NCI-H2227 (cell line): Measurements from ENCODE around the gene IRF2.

Experiments used
- DNase-seq: peaks from one replicate; lab custom pipeline; 2025; ENCODE audit not compliant: unreplicated experiment; lab: John Stamatoyannopoulos, UW

The IRF2 gene

DNA sequence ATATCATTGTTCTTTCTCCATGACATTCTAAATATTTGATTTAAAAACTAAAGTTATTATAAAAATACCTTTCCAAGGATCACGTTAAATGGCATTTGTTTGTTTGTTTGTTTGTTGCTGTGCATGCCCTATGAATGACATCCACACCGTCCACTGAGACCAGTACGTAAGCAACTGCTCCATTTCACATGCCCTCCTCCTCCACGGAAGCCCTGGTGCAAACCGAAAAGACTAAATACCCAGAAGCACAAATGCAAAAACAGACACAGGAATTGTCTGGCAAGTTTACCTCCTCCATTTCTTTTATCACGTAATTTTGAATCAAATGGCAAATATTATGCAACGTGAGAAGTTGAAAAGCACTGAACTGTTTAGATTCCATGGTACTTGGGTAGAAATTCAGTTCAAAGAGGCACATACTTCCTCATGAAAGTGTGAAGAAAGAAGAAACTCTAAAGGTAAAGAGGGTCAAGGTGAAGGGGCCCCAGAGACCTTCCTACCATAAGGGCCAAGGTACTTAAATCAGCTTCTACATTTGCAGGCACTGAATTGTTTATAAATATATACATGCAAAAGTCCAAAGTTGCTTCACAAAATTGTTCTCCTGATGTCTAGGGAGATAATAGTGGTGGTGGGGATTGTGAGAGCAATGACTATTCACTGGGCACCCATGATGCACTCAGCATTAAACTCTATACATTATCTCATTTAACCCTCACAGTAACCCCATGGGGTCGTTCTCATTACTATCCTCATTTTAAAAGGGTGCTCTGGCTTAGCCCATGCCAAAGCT lies 23.4 kb downstream of the IRF2 start:
- DNase-seq: no peak

DNA sequence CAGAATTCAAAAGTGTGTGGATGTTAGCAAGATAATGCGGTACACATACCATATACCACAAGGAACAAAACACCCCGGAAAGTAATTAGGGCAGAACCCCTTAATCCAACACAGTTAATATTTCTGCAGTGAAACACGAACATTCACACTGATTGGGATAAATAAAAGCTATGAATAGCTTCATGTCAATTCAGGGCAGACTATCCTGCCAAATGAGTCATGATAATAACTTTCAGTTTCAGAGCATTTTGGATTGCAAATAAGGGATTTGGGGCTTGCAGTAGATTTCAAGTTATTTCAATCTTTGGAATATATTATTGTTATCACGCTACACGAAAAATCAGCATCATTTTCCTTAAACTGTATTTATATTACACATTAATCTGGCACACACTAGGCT lies 24.3 kb downstream of the IRF2 start:
- DNase-seq: no peak

DNA sequence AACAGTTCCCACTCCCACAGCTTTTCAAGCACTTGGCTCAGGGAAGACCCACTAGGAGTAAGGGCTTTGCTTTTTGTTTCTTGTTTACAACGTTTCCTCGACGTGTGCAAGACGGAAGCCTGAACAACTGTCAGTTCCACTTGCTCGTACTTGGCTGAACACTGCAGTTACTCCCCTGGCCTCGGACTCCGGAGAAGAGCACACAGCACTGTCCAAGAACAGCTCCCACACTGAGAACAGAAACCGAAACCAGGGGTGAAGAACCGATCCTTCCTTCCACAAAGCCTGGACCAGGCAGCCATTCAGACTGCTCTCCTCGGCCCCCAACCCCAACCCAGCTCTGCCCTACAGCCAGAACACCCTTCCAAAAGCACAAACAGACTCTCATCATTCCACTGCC lies 25.5 kb downstream of the IRF2 start:
- DNase-seq: no peak

DNA sequence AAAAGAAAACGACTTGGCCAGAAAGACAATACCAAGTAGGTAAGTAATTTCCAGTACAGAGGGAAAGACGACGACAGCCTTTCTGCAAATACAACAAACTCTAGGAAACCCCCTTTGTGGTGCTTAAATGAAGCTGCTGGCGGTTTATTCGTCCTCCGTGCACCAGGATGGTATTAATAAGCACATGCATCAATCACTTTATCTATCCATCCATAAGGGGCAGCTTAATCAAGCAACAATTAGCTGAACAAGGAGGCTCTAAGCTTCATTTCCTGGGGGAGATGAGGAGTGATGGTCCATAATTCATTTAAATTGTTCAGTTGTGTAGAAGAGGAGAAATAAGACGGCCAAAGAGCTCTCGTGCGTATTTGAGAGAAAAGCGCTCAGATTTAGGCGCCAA lies 26.2 kb downstream of the IRF2 start:
- no peak for DNase-seq

DNA sequence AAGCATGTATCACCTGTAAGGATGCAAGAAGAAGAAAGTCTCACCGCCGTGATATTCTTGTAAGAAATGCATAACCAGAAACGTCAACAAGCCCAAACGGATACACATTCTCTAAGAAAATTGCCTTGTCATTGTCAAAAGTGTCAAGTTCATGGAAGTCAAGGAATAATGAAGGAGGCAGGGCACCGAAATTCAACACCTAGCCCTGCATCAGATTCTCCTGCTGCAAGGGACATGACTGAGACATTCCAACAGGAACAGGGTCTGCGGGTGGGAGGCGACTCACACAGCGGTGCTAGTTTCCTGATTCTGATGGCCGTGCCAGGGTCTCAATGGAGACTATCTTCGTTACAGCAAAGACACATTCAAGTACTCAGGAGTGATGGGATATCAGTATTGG lies 26.7 kb downstream of the IRF2 start:
- no peak for DNase-seq

DNA sequence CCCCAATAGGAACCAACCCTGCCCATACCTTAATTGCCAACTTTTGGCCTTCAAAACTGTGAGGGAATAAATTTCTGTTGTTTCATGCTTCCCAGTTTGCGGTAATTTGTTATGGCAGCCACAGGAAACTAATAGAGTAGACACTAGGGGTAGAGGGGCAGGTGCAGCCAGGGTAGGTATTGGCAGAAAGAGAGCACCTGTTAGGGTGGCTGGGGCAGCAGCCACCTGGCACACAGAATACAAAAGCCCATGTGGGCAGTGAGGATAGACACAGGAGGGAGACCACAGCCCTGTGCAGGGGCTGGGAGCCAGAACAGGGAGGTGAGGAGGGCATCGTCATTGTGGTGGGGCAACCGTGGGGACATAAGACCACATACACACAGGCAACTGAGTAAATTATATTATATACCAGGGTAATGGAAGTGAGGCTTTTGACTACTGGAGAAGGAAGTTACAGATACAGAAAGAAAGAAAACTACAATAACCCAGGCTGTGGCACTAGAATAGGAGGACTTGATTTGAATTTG lies 28.2 kb downstream of the IRF2 start:
- no peak for DNase-seq

DNA sequence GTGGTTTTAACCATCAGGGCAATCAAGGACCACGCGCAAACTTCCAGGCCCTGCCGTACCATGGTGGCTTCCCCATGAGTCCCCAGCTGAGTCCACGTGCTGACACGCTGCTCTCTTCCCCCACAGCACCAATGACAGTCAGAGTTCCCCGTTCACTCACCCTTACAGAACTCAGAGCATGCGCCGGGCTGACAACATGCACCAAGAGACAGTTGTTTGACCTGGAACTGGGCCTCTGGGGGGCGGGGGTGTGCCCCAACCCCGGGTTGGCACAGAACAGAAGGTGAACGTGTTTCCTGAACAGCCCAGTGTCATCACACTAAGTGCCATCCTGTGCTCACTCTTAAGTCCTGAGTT lies 29.4 kb downstream of the IRF2 start:
- DNase-seq: no peak

DNA sequence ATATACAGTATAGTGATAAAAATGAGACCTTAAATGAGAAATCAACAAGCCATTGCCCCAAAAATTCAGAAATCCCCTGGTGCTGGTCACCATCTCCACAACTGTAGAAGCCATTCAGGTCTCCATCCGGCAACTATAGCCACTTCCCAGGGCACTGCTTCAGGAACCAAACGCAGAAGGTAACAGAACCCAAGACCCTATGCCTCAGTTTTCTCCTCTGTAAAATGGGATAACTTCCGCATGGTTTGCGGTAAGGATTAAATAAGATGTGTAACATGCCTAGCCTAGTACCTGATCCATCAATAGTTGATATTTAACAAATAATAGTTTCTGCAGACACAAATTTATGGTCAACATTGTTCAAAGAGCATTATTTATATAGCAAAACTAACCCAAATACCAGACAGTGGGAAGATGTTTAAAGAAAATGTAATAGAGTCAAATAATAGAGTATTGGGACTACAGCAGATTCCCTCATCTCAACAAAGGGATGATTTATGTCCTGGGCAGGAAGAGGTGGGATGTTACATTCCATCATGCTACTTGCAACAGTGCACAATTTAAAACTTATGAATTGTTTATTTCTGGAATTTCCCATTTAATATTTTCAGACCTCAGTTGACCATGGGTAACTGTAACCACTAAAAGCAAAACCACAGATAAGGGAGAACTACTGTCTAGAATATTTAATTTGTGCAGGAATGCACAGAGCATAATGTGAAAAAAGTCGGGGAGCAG lies 30.0 kb downstream of the IRF2 start:
- DNase-seq: no peak

DNA sequence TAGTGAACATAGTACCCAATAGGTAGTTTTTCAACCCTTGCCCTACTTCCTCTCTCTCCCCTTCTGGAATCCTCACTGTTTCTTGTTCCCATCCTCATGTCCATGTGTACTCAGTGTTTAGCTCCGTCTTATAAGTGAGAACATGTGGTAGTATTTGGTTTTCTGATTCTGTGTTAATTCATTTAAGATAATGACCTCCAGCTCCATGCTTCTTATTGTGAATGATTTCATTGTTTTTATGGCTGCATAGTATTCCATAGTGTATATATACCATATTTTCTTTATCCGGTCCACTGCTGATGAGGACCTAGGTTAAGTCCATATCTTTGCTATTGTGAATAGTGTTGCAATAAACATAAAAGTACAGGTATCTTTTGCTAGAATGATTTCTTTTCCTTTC lies 31.0 kb downstream of the IRF2 start:
- DNase-seq: no peak

DNA sequence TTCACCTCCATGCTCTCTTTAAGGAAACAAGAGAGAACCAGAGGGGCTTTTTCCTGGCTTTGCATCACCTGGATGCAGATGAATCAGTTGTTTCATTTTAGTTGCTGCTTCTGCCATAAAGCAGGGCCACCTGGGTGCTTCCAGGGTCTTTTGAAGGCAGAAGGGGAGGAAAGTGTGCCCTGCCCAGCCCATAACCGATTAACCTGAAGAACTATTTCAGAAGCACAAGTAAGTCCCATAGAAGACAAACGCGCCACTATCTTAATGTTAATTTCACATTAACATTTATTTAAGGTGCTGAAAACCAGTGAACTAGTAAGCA lies 32.1 kb downstream of the IRF2 start:
- no peak for DNase-seq

DNA sequence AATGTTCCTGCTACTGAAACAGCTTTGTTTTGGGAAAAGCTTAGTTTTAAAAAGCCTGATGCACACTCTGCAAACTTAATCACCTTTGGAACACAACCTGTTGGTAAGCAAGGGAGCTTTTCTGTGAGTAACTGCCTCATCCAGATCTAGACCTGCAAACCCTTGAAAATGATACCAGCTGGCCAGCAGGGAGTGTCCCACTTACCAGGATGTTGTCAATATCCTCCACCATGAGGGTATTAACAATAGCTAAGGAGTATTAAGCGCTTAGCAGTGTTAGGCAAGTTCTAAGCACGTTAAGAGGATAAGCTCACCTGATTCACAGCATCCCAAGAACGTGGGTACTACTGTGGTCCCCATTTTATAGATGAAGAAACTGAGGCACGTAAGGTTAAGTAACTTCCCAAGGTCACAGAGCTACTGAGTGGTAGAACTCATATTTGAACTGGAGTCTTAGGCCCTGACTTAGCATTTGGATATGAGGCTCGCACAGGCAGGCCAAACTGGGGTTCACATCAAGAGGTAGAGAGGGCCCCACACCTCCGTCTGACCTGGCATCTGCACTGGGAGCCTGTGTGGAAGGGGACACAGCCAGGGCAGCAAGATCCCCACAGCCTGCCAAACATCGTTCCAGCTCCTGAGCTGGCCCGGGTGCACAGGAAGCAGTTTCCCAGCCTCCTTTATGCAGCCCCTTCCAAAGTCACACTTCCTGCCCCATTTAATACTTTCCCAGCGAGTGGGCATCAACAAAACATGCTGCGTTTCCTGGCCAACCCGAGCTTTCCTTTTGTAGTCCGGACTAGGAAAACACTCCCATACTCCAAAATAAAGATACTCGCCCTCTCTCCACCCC lies 32.7 kb downstream of the IRF2 start:
- no peak for DNase-seq

DNA sequence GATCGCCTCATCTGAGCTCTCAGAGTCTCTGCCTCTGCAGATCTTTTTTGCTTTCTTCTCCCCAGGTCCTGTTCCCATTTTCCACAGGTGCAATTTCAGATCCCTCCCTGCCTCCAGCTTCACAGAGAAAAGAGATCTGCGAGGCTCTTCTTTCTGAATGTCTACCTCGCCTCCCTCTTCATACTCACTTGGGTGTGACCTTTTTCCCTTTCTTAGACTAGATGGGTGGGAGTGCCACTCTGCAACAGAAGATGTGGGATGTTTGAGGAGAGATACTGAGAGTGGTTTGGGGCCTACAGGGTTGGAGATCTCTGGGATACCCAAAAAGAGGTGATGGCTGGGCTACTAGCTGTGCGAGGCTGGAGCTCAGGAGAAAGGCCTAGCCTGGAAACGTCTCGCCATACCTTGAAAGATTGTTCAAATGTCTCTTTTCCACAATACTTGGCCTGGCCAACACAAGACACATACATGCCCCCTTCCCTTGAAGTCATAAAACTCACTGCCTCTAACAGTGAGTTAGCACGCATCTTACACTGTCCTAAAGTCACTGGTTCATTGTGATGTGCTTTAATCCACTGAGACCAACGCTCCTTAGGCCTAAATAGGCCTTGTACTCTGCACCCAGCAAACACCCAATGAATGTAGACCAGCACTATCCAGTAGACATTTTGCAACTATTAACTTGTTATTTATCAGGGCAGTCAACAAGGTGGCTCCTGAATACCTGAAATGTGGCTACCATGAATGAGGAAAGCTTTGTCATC lies 33.6 kb downstream of the IRF2 start:
- no peak for DNase-seq

DNA sequence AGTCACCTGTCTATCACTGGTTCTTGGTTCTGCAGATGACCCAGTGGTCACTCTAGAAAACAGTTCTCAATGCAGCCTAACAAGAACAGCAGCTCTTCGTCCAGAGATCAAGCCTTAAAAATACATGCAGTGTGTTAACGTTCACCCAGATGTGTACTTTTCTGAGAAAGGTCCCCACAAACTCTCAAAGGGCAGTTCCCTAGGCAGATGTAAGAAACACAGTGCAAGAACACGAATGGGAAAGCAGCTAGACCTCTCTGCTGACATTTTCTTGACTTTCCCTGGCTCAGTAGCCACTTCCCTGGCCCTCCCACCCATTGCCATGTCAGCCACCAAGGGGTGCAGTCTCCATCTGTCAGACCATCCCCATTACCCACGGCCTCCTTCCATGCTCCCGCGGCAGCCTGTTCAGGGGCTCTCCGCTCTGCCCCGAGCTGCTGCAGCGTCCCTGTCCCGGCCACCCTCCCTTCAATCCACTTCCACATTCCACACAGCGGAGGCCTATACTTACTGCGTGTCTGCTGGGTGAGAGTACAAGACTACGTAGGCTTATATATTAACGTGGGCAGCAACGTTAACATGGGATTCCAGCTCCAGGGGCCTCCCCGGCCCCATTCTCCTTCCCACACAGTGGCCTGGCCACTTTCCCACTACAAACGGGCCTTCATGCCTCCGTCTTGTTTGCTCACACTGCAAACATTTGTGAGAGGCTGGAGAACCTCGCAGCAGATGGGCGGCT lies 34.3 kb downstream of the IRF2 start:
- DNase-seq: no peak

DNA sequence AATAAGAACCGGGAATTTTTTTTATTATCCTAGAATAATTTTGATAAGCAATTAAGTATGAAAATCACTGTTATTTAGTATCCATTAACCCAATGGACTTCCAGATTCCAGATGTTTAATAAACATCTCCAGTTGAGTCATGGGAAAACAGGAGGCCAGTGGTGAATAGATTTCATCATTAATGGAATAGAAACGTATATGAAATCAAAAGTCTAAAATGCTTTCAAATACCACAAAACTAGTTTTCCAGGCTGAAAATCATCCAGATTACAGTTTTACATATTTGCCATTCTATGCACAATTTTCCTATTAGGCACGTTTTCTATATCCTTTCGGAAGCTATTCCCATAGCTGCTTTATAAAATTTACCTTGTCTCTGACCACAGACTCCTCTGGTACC lies 35.0 kb downstream of the IRF2 start:
- DNase-seq: no peak

DNA sequence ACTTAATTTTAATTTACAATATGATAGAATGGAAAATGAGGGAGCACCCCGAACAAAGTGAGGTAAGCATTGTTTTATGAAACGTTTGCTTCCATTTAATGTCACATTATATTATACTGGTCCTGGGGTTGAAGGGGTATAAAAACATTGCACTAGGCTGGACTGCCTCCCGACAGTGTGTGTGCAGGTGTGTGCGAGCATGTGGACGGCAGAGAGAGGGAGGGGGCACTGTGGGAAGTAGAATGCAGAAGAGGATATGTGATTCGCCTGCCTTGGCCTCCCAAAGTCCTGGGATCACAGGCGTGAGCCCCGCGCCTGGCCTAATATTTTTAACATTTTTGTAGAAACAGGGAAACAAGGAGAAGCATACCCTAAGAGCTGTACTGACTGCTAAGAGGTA lies 36.0 kb downstream of the IRF2 start:
- DNase-seq: peak; percentile 1

DNA sequence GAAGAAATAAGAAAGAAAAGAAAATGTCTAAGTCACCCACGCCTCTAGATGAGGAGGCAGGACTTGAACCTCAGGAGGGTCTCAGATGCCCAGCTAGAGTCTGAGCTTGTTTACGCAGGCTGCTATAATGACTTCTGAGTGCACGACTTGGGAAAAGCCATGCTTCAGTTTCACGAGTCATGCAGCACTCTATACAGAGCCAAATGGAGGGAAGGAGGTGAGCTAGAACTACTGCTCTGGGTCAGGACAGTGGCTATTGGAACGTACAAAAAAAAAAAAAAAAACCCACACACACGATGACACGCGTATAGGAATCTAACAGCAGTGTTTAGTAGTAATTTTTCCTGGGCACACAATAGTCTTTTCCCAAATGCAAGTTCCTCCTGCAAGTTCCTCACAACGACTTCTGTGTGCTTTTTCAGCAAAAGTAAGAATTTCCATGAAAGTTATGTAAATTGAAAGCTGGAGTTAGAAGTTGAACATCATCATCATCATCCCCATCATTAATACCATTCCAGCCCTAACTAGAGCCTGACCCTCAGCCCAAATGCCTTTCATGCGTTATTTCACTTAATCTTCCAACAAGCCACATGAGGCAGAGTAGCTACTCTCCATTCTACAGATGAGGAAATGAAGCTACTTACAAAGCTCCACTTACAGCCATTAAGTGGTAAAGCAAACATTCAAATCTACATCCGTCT lies 36.6 kb downstream of the IRF2 start:
- no peak for DNase-seq

DNA sequence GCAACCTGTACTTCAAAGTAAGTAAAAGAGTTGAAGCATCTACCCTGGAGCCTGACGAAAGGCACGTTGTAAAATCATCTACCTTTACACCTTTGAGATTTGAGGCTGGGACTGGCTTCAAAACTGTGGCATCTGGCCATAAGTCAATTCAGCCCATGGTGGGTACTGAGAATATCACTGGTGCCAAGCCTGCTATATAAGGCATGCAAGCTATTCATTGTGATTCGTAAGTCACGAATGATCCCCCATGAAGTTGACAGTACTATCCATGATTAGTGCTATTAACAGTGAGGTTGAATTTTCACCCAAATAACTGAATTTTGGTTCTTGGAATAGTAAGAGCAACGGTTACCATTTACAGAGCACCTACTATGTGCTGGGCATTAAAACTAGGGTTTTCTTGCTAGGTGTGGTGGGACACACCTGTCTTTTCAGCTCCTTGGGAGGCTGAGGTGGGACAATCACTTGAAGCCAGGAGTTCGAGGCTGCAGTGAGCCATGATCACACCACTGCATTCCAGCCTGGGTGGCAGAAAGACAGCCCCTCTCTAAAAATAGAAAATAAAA lies 39.8 kb downstream of the IRF2 start:
- no peak for DNase-seq

DNA sequence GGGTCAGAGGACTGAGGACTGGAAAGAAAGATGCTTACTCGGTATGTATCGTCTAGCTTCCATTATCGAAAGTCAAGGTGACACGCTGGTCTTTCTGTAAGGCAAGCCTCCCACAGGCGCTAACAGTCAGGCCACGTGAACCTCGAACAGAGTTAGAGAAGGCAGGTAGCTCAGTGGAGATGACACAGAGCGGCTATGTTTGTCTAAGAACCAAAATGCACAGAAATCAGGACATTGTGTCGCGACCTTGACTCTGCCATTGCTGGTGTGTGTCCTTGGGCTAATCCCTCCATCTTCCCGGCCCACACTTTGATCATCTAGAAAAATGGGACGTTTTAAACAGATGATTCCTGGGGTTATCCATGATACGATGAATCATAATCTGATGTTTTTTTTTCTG lies 40.3 kb downstream of the IRF2 start:
- no peak for DNase-seq

DNA sequence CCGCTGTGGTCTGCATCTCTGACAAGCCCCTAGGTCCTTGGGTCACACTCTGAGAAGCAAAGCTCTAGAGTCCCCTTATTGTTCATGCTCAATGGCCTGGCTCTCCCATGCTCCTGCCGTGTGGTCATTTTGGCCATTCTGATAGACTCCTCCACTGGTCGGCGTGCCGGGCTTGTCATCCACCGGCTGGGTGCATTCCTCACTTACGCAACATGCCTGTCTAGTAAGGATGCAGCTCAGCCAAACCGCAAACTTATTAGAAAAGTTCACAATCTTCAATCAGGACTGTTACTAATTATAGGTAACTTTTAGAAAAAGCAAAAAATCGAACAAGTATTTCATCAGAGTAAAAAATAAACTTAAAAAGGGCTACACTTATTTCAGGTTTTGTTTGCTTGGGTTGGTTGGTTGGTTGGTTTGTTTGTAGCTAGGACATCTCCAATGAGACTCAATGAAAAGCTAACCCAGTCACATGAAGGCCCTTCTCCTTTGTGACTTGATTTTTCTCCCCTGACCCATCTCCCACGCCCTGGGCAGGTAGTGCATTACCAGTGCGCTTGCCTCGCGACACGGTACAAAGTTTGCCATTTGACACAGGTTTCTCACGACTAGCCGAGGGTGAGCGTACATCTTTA lies 41.0 kb downstream of the IRF2 start:
- no peak for DNase-seq
